K562 (cell line): Measurements from ENCODE around the gene PMEPA1. TPM values are rescaled to one million over a fixed set of nuclear protein-coding genes. Genes with fewer than 3 reads are reported as not detected.

Experiments
- ATAC-seq: fragments of 200-7000 bp; cut with Tn5 transposase; 3 replicates; pipeline ENCODE4 v1.9.1; 2020; ENCODE audit warnings: moderate library complexity
- BruUV-seq: library from RNA; stranded (reverse); fragments of 400-500 nt; replicated peaks from 2 replicates; lab custom pipeline; 2021; lab: Mats Ljungman, UMichigan
- CTCF ChIA-PET: fragments of 300-600 bp; formaldehyde crosslinking; extraction: SDS; loops from one replicate; lab custom pipeline; 2021; ENCODE audit warnings: low intra/inter-chr PET ratio; lab: Yijun Ruan, JAX
- POLR2A ChIA-PET: fragments of 300-600, 350-650 bp; sonication (Branson Sonifier 250); formaldehyde crosslinking; extraction: SDS; loops from one replicate; lab custom pipeline; 2021; ENCODE audit warnings: antibody characterized with exemption, inconsistent platforms; lab: Yijun Ruan, JAX
- DNase-seq, 4 experiments: peaks; one replicate each; pipeline versions ENCODE4 v3.0.0 to v3.0.0-alpha.2; 2011 to 2018; ENCODE audit warnings: low spot score in 3 of 4, mixed read lengths in 3 of 4; ENCODE audit errors: extremely low read depth in 1 of 4
- FAIRE-seq: peaks from 2 replicates; lab custom pipeline; 2011; peaks lifted over from hg19 to GRCh38; lab: Jason Lieb, UNC
- H2AFZ ChIP-seq: 2 replicates; pipeline ENCODE4 v1.6.0; 2011; ENCODE audit warnings: low read depth, low read length, control low read depth, inconsistent platforms
- H3K27ac ChIP-seq: fragments of 200-600 bp; 3 replicates; pipeline ENCODE4 v1.8.0; 2011; ENCODE audit warnings: low read depth, mild to moderate bottlenecking, control low read depth, inconsistent platforms, low read length, moderate library complexity, mixed read lengths; ENCODE audit errors: extremely low read depth
- H3K27me3 ChIP-seq, 2 experiments: fragments of 300-600 bp in 1 of 2; 2 replicates in 1 of 2; 3 replicates in 1 of 2; pipeline versions ENCODE4 v1.6.0 to v1.8.0; 2011; ENCODE audit warnings: inconsistent platforms in 2 of 2, low read length in 2 of 2, mild to moderate bottlenecking in 1 of 2, mixed read lengths in 1 of 2, moderate library complexity in 1 of 2; ENCODE audit not compliant: control insufficient read depth in 2 of 2, insufficient read depth in 2 of 2
- H3K36me3 ChIP-seq: fragments of 300-600 bp; 3 replicates; pipeline ENCODE4 v1.8.0; 2011; ENCODE audit warnings: mild to moderate bottlenecking, low read length, inconsistent platforms; ENCODE audit not compliant: control insufficient read depth, insufficient read depth
- H3K4me1 ChIP-seq, 2 experiments: fragments of 200-600 bp in 1 of 2; replicated peaks in 1 of 2; 2 replicates in 1 of 2; 3 replicates in 1 of 2; pipeline versions ENCODE4 v1.5.1 to v1.8.0; 2011; ENCODE audit warnings: inconsistent platforms in 2 of 2, low read length in 2 of 2, mild to moderate bottlenecking in 1 of 2, mixed read lengths in 1 of 2, moderate library complexity in 1 of 2; ENCODE audit not compliant: control insufficient read depth in 2 of 2, insufficient read depth in 2 of 2
- H3K4me2 ChIP-seq: 2 replicates; pipeline ENCODE4 v1.6.1; 2011; ENCODE audit warnings: low read length, control low read depth, inconsistent platforms, mixed read lengths; ENCODE audit not compliant: insufficient read depth
- H3K4me3 ChIP-seq: fragments of 200-600 bp; sonication (generic), shearing (Covaris generic); 2 replicates; pipeline ENCODE4 v1.5.1; 2016; ENCODE audit warnings: control low read depth, inconsistent platforms
- H3K79me2 ChIP-seq: fragments of 200-600 bp; 3 replicates; pipeline ENCODE4 v1.8.0; 2011; ENCODE audit warnings: low read length, inconsistent platforms; ENCODE audit not compliant: control insufficient read depth, insufficient read depth
- H3K9ac ChIP-seq, 2 experiments: 2 replicates each; pipeline versions ENCODE4 v1.6.0 to v1.6.1; 2011; ENCODE audit warnings: low read depth in 2 of 2, low read length in 2 of 2, control low read depth in 1 of 2, inconsistent platforms in 1 of 2, mild to moderate bottlenecking in 1 of 2, mixed read lengths in 1 of 2; ENCODE audit not compliant: insufficient read depth in 1 of 2
- H3K9me1 ChIP-seq: one replicate; pipeline ENCODE4 v1.6.0; 2011; ENCODE audit warnings: inconsistent platforms, mild to moderate bottlenecking, low read length, moderate library complexity; ENCODE audit not compliant: control insufficient read depth, insufficient read depth
- H3K9me3 ChIP-seq: replicated peaks from 2 replicates; pipeline ENCODE4 v1.5.1; 2011; ENCODE audit warnings: low read depth, low read length, inconsistent platforms; ENCODE audit not compliant: control insufficient read depth, insufficient read depth
- H4K20me1 ChIP-seq: replicated peaks from 2 replicates; pipeline ENCODE4 v1.6.1; 2011; ENCODE audit warnings: low read length, inconsistent platforms, mixed read lengths; ENCODE audit not compliant: control insufficient read depth, insufficient read depth
- CAMTA2 ChIP-seq: fragments of 250-450 bp; sonication (Bioruptor Pico); conservative IDR thresholded peaks from 2 replicates; pipeline ENCODE4 v1.5.1; 2022
- FOXA1 ChIP-seq: fragments of 450-650 bp; IDR thresholded peaks from 2 replicates; pipeline ENCODE4 v1.6.1; 2016; ENCODE audit warnings: mild to moderate bottlenecking, borderline replicate concordance
- MAX ChIP-seq: sonication (generic); formaldehyde crosslinking; IDR thresholded peaks from 2 replicates; pipeline ENCODE4 v1.9.0; 2022; ENCODE audit warnings: mild to moderate bottlenecking, missing genetic modification reagents
- MYNN ChIP-seq, 2 experiments: sonication (generic); formaldehyde crosslinking in 1 of 2; IDR thresholded peaks; 2 replicates each; pipeline versions ENCODE4 v1.5.0 to v1.6.1; 2016 to 2020; ENCODE audit warnings: antibody characterized with exemption in 1 of 2, missing genetic modification reagents in 1 of 2
- RB1 ChIP-seq: fragments of 450-650 bp; IDR thresholded peaks from 2 replicates; pipeline ENCODE4 v1.6.1; 2017; ENCODE audit warnings: low read depth, mild to moderate bottlenecking
- SREBF2 ChIP-seq: sonication (generic); formaldehyde crosslinking; IDR thresholded peaks from 2 replicates; pipeline ENCODE4 v1.4.0; 2020; ENCODE audit warnings: mild to moderate bottlenecking, missing genetic modification reagents
- SRSF3 ChIP-seq: fragments of 200-400 bp; formaldehyde crosslinking; IDR thresholded peaks from 2 replicates; pipeline ENCODE4 v1.6.1; 2016; ENCODE audit warnings: mild to moderate bottlenecking, low read length, moderate library complexity; ENCODE audit not compliant: insufficient read depth
- SUPT5H ChIP-seq: fragments of 450-650 bp; IDR thresholded peaks from 2 replicates; pipeline ENCODE4 v1.6.1; 2016
- TAF15 ChIP-seq: fragments of 200-400 bp; formaldehyde crosslinking; IDR thresholded peaks from 2 replicates; pipeline ENCODE4 v1.6.1; 2017; ENCODE audit warnings: mild to moderate bottlenecking, low read depth, low read length, moderate library complexity
- TBL1XR1 ChIP-seq, 2 experiments: IDR thresholded peaks; 2 replicates each; pipeline ENCODE4 v1.6.1; 2012; ENCODE audit warnings: improper control_type of control experiment in 2 of 2, low read length in 2 of 2, mild to moderate bottlenecking in 1 of 2
- ZC3H4 ChIP-seq: sonication (generic); formaldehyde crosslinking; IDR thresholded peaks from 2 replicates; pipeline ENCODE4 v1.9.0; 2021; ENCODE audit warnings: missing genetic modification reagents, borderline replicate concordance
- ZNF280A ChIP-seq: fragments of 450-650 bp; IDR thresholded peaks from 2 replicates; pipeline ENCODE4 v1.6.1; 2018; ENCODE audit warnings: mild to moderate bottlenecking, low read depth; ENCODE audit not compliant: partially characterized antibody
- WGBS: fragments of 100-300 bp; shearing (Covaris generic); methylation state at CpG from one replicate; pipeline ENCODE4 v1.1.6; 2016; ENCODE audit warnings: low coverage, mixed read lengths; ENCODE audit not compliant: insufficient coverage; ENCODE audit errors: missing lambda C conversion rate; 5-methylcytosine and 5-hydroxymethylcytosine counted together
- in situ Hi-C: fragments of 300-500 bp; cut with MboI; formaldehyde crosslinking; loops from 4 replicates; pipeline ENCODE4 v1.15.0; 2018; ENCODE audit warnings: inconsistent platforms, mixed read lengths
- intact Hi-C: fragments of 100-400 bp; cut with micrococcal nuclease; formaldehyde crosslinking; loops from 2 replicates; pipeline ENCODE4 v1.14.2; 2022
- polyA plus RNA-seq, 8 experiments: library from polyadenylated mRNA; depleted of rRNA in 4 of 8; stranded (reverse) in 5 of 8; unstranded in 3 of 8; fragments of >200 nt; fragmentation: Nextera tagmentation in 2 of 8; fragmentation: Illumina TruSeq in 1 of 8; extraction: Ambion mirVana in 2 of 8; extraction: Trizol in 1 of 8; gene quantifications; 2 replicates each; pipeline versions ENCODE4 v1.2.1 to v1.2.3, GENCODE V29; 2011 to 2014; ENCODE audit warnings: inconsistent platforms in 1 of 8, missing spikeins in 1 of 8
- total RNA-seq, 7 experiments: library from RNA; depleted of rRNA in 6 of 7; stranded (reverse); fragments of >200 nt in 6 of 7; fragmentation: Illumina TruSeq in 2 of 7; extraction: Trizol in 2 of 7; gene quantifications; 2 replicates each; pipeline versions ENCODE4 v1.2.1 to v1.2.3, GENCODE V29; 2011 to 2021; ENCODE audit warnings: low replicate concordance in 1 of 7

PMEPA1 gene
- total and polyA plus RNA-seq, 9 of the 15 experiments (the other 6 are each of a cell fraction or from before 2014, with no cell fraction given): 0.16 TPM; not detected in 8

DNA sequence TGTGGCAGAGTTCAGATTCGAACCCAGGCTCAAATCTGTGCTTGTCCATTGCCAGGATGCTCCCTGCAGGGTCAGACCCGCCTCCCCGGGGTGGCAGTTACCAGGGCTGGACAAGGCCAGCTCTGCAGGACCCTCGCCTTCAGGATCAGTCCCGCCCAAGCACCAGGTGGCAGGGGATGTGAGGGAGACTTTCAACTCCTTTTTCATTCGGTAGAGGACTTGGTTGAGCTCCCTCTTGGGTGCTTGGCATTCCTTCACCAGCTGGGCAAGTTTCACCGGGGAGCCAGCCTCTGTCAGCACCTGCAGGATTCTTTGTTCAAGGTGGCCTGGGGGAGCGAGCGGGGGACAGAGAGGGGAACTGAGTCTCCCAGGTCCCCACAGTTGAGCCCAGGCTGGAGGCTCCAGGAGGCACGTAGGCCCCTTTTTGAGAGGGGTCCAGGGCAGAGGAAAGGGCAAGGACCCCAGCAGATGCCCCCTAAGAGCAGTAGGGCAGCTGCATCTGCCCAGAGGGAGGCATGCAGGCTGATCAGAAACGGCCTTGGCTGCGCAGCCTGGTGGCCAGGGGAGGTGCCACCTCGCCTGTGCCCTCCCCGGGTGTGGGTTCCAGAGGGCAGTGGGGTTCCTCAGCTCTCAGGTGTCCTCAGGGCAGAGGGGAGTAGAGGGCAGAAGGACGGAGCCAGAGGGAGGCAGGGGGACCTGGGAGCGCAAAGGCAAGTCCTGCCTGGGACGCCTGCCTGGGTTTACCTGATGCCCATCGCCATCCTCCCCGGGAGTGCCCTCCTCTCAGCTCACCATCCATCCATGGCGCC is 93.5 kb downstream of the PMEPA1 start:
- peaks cover 15% of the 10 kb centered on the region for H4K20me1 ChIP-seq
- DNase-seq (no peak), ATAC-seq (no peak), FAIRE-seq (no peak)
- peaks cover 22 to 83% of the 10 kb centered on the region in 2 experiments; a peak in 4 of 5 replicates for H3K27me3 ChIP-seq
- no peaks in the 10 kb centered on the region for H3K9me1 ChIP-seq
- intact Hi-C loops (no loop called here), in situ Hi-C loops (loop anchor here (25.0 kb wide), 1 partner anchor 596 kb away; no protein-coding TSS in a partner anchor)
- H3K9me3 ChIP-seq: no peaks in the 10 kb centered on the region
- no peak overlapping the region for H3K9ac ChIP-seq
- no peak overlapping the region for H2AFZ ChIP-seq
- ChIA-PET POLR2A (interaction anchor here (0.5 to 1.3 kb wide), 5 partner anchors 10 to 820 kb away, joined by 3 read pairs; no protein-coding TSS in a partner anchor), CTCF (no interaction called here)
- no TSS peak for BruUV-seq
- TF ChIP-seq SREBF2 (CRISPR knock-in tag) (no peak), MYNN (IDR thresholded peaks at IDR 0.05) (no peak), MYNN (CRISPR knock-in tag; IDR thresholded peaks at IDR 0.05) (no peak), ZC3H4 (CRISPR knock-in tag) (no peak), TBL1XR1 (IDR thresholded peaks at IDR 0.05; ENCODE audit: low read length in 2 of 2) (no peak), RB1 (no peak), MAX (no peak), SUPT5H (no peak), CAMTA2 (no peak), FOXA1 (no peak), ZNF280A (no peak), TAF15 (no peak), SRSF3 (no peak)
- no peaks in the 10 kb centered on the region for H3K79me2 ChIP-seq
- no peak overlapping the region for H3K4me2 ChIP-seq
- H3K27ac ChIP-seq: no peak overlapping the region
- no peak overlapping the region for H3K4me3 ChIP-seq
- H3K4me1 ChIP-seq: peaks cover 0 to 3% of the 10 kb centered on the region in 2 experiments; a peak in 4 of 5 replicates
- H3K36me3 ChIP-seq: no peaks in the 10 kb centered on the region
- WGBS: 3% methylated on average over 20 of the region's 20 CpGs
